A673 (cell line): Measurements from ENCODE around the gene RER1.

Experiments
- CTCF ChIP-seq: fragments of 300-800, 200-600 bp; sonication (generic); conservative IDR thresholded peaks from 2 replicates; pipeline ENCODE4 v1.5.1; 2017; ENCODE audit warnings: low read depth, mild to moderate bottlenecking, antibody characterized with exemption, low read length, moderate library complexity, mixed read lengths
- EZH2 ChIP-seq: fragments of 200-600 bp; sonication (generic); IDR thresholded peaks from 2 replicates; pipeline ENCODE4 v1.6.1; 2017; ENCODE audit warnings: borderline replicate concordance, low read depth, mild to moderate bottlenecking, mixed read lengths, antibody characterized with exemption, low read length; ENCODE audit not compliant: poor library complexity, severe bottlenecking

GRCh38 chr1:2427976-2428375 is 36.3 kb downstream of the RER1 start:
- TF ChIP-seq CTCF (no peak), EZH2 (no peak)
